ENCODE data around the gene ARHGEF40.
"Not testable (repeated sequence)": the region's sequence is repeated elsewhere in the genome, so short reads cannot be mapped to it uniquely, and the experiment has no call there.

Gene ARHGEF40

GRCh38 chr14:21040370-21040925, 29.7 kb upstream of the ARHGEF40 start:
- DNase-seq, result no peak

- not testable (repeated sequence) for DNase-seq
Observed at GRCh38 chr14:21040941-21041340, 29.2 kb upstream of the ARHGEF40 start.

GRCh38 chr14:21041676-21042433, 28.2 kb upstream of the ARHGEF40 start, which contains the start of gene RNASE7:
Gene RNASE7, plus strand, starts transcription at chr14:21042362. Its CDS starts 631 bp downstream, at chr14:21042993.
- no peak for DNase-seq

- DNase-seq, result no peak
Observed at GRCh38 chr14:21042918-21043317, 27.2 kb upstream of the ARHGEF40 start.

GRCh38 chr14:21043387-21043973, 26.6 kb upstream of the ARHGEF40 start:
- DNase-seq, result no peak

- no peak for DNase-seq
Observed at GRCh38 chr14:21043974-21044618, 26.0 kb upstream of the ARHGEF40 start.

- DNase-seq, result no peak
Observed at GRCh38 chr14:21047378-21047781, 22.7 kb upstream of the ARHGEF40 start.

GRCh38 chr14:21048638-21049037, 21.5 kb upstream of the ARHGEF40 start:
- DNase-seq, result no peak

- no peak for DNase-seq
Observed at GRCh38 chr14:21049271-21049673, 20.8 kb upstream of the ARHGEF40 start.

GRCh38 chr14:21050597-21050996, 19.5 kb upstream of the ARHGEF40 start:
- no peak for DNase-seq

- DNase-seq, result no peak
Observed at GRCh38 chr14:21053184-21054122, 16.7 kb upstream of the ARHGEF40 start.

GRCh38 chr14:21054123-21054767, 15.9 kb upstream of the ARHGEF40 start:
- no peak for DNase-seq

- no peak for DNase-seq
Observed at GRCh38 chr14:21054768-21055145, 15.3 kb upstream of the ARHGEF40 start.

- DNase-seq, result no peak
Observed at GRCh38 chr14:21055432-21056117, 14.5 kb upstream of the ARHGEF40 start.

GRCh38 chr14:21056520-21057163, 13.5 kb upstream of the ARHGEF40 start:
- DNase-seq, result no peak

GRCh38 chr14:21057803-21058675, 12.1 kb upstream of the ARHGEF40 start, which contains the start of gene RNASE8:
Gene RNASE8, plus strand, starts transcription at chr14:21057822. Its CDS starts 71 bp downstream, at chr14:21057893.
- no peak for DNase-seq

GRCh38 chr14:21058903-21059302, 11.2 kb upstream of the ARHGEF40 start:
- DNase-seq, result no peak

- no peak for DNase-seq
Observed at GRCh38 chr14:21059842-21060613, 10.1 kb upstream of the ARHGEF40 start.

Data from stimulated activated CD4-positive, alpha-beta T cell treated with anti-CD3 and anti-CD28 coated beads, Interleukin-12 subunit alpha, Interleukin-12 subunit beta, amount 100 ng/mL, for 4 hours (primary cell).